ENCODE measurements around the gene COMMD8. TPM values are rescaled to one million over a fixed set of nuclear protein-coding genes. Genes with fewer than 3 reads are reported as not detected.

Gene COMMD8
- total RNA-seq, 3 donors from 2014 or later (not counting 1 experiment from before 2014, with no cell fraction given) = 12.3 to 19.6 (median 13.1) TPM

GRCh38 chr4:47419296-47419695, 44.2 kb downstream of the COMMD8 start:
- no peaks in the 10 kb centered on the region for H3K9me3 Mint-ChIP-seq
- Histone ChIP-seq H3K4me1 (ENCODE audit: control insufficient read depth, insufficient read depth, low read length) (no peaks in the 10 kb centered on the region), H3K27me3 (ENCODE audit: control insufficient read depth, insufficient read depth, low read length) (no peaks in the 10 kb centered on the region), H3K36me3 (ENCODE audit: control insufficient read depth, insufficient read depth, low read length) (no peaks in the 10 kb centered on the region), H3K9me3 (ENCODE audit: control insufficient read depth, insufficient read depth, low read length) (no peaks in the 10 kb centered on the region), H3K4me3 (ENCODE audit: low read length) (no peak overlapping the region), H3K27ac (ENCODE audit: low read length) (no peak overlapping the region)
- peaks cover 8 to 21% of the 10 kb centered on the region in 2 donors for H3K27me3 Mint-ChIP-seq (ENCODE audit: low read depth in 2 of 2)
- no peak for TF ChIP-seq CTCF (IDR thresholded peaks at IDR 0.05)
- intact Hi-C loops (cut with micrococcal nuclease) = no loop called here
- ATAC-seq (no peak), DNase-seq (no peak)
- H3K4me3 Mint-ChIP-seq = no peak overlapping the region
- H3K27ac Mint-ChIP-seq = no peak overlapping the region
- H3K36me3 Mint-ChIP-seq = no peaks in the 10 kb centered on the region
- WGBS (ENCODE audit: insufficient coverage) = 80% methylated on average over 2 of the region's 2 CpGs
- H3K4me1 Mint-ChIP-seq = no peaks in the 10 kb centered on the region

- DNase-seq (no peak), ATAC-seq (no peak)
- Histone ChIP-seq H3K36me3 (ENCODE audit: control insufficient read depth, insufficient read depth, low read length) (no peaks in the 10 kb centered on the region), H3K9me3 (ENCODE audit: control insufficient read depth, insufficient read depth, low read length) (no peaks in the 10 kb centered on the region), H3K4me1 (ENCODE audit: control insufficient read depth, insufficient read depth, low read length) (no peaks in the 10 kb centered on the region), H3K27me3 (ENCODE audit: control insufficient read depth, insufficient read depth, low read length) (no peaks in the 10 kb centered on the region), H3K27ac (ENCODE audit: low read length) (no peak overlapping the region), H3K4me3 (ENCODE audit: low read length) (no peak overlapping the region)
- intact Hi-C loops (cut with micrococcal nuclease) = no loop called here
- Mint-ChIP-seq H3K27me3 (ENCODE audit: low read depth in 2 of 2) (peaks cover 8 to 21% of the 10 kb centered on the region in 2 donors), H3K27ac (no peak overlapping the region), H3K36me3 (no peaks in the 10 kb centered on the region), H3K4me1 (no peaks in the 10 kb centered on the region), H3K4me3 (no peak overlapping the region), H3K9me3 (no peaks in the 10 kb centered on the region)
- no peak for TF ChIP-seq CTCF (IDR thresholded peaks at IDR 0.05)
- whole genome bisulfite sequencing (ENCODE audit: insufficient coverage) = 68% methylated on average over 2 of the region's 2 CpGs
These were observed 45.4 kb downstream of the COMMD8 start for GRCh38 chr4:47418147-47418546.

- H3K27ac Mint-ChIP-seq = no peak overlapping the region
- no peaks in the 10 kb centered on the region for H3K4me1 Mint-ChIP-seq
- H3K4me3 Mint-ChIP-seq = no peak overlapping the region
These were observed 47.8 kb downstream of the COMMD8 start for GRCh38 chr4:47415719-47416118.

More at GRCh38 chr4:47415719-47416118, 47.8 kb downstream of the COMMD8 start:
- no peaks in the 10 kb centered on the region for H3K36me3 ChIP-seq (ENCODE audit: control insufficient read depth, insufficient read depth, low read length)
- H3K27ac ChIP-seq (ENCODE audit: low read length) = no peak overlapping the region
- Mint-ChIP-seq H3K9me3 (no peaks in the 10 kb centered on the region), H3K36me3 (no peaks in the 10 kb centered on the region), H3K27me3 (ENCODE audit: low read depth in 2 of 2) (peaks cover 6 to 8% of the 10 kb centered on the region in 2 donors)
- ATAC-seq (no peak), DNase-seq (no peak)
- H3K4me1 ChIP-seq (ENCODE audit: control insufficient read depth, insufficient read depth, low read length) = no peaks in the 10 kb centered on the region
- H3K4me3 ChIP-seq (ENCODE audit: low read length) = no peak overlapping the region
- TF ChIP-seq CTCF (IDR thresholded peaks at IDR 0.05) = no peak
- no peaks in the 10 kb centered on the region for H3K27me3 ChIP-seq (ENCODE audit: control insufficient read depth, insufficient read depth, low read length)
- no peaks in the 10 kb centered on the region for H3K9me3 ChIP-seq (ENCODE audit: control insufficient read depth, insufficient read depth, low read length)
- intact Hi-C loops (cut with micrococcal nuclease) = no loop called here

Data from natural killer cell (primary cell).